Skeletal muscle satellite cell (primary cell): ENCODE results near the gene EXOC4.

ENCODE experiments used
- H3K27me3 ChIP-seq: 2 replicates; pipeline ENCODE4 v1.7.0; 2013; ENCODE audit warnings: low read length; ENCODE audit not compliant: control insufficient read depth, insufficient read depth
- H3K36me3 ChIP-seq: 2 replicates; pipeline ENCODE4 v1.7.0; 2013; ENCODE audit warnings: mild to moderate bottlenecking, control low read depth, low read length; ENCODE audit not compliant: insufficient read depth
- H3K4me1 ChIP-seq: 2 replicates; pipeline ENCODE4 v1.7.0; 2013; ENCODE audit warnings: low read length; ENCODE audit not compliant: control insufficient read depth, insufficient read depth
- H3K4me2 ChIP-seq: 2 replicates; pipeline ENCODE4 v1.7.0; 2013; ENCODE audit warnings: mild to moderate bottlenecking, low read length
- H3K4me3 ChIP-seq: 2 replicates; pipeline ENCODE4 v1.7.0; 2013; ENCODE audit warnings: low read length
- H3K9ac ChIP-seq: 2 replicates; pipeline ENCODE4 v1.7.0; 2013; ENCODE audit warnings: mild to moderate bottlenecking, low read depth, low read length, moderate library complexity
- H3K9me3 ChIP-seq: replicated peaks from 2 replicates; pipeline ENCODE4 v1.7.0; 2013; ENCODE audit warnings: mild to moderate bottlenecking, control low read depth, low read length

The EXOC4 gene

GRCh38 chr7:133542209-133542780 lies 289.4 kb downstream of the EXOC4 start:
- Histone ChIP-seq H3K9me3 (no peaks in the 10 kb centered on the region), H3K36me3 (no peaks in the 10 kb centered on the region), H3K4me3 (no peak overlapping the region), H3K27me3 (no peaks in the 10 kb centered on the region), H3K9ac (no peak overlapping the region), H3K4me2 (no peak overlapping the region), H3K4me1 (no peaks in the 10 kb centered on the region)

GRCh38 chr7:133543657-133544056 lies 290.8 kb downstream of the EXOC4 start:
- Histone ChIP-seq H3K4me1 (no peaks in the 10 kb centered on the region), H3K4me2 (no peak overlapping the region), H3K9me3 (no peaks in the 10 kb centered on the region), H3K27me3 (no peaks in the 10 kb centered on the region), H3K9ac (no peak overlapping the region), H3K4me3 (no peak overlapping the region), H3K36me3 (no peaks in the 10 kb centered on the region)

- no peak overlapping the region for H3K4me3 ChIP-seq
- no peak overlapping the region for H3K9ac ChIP-seq
- no peaks in the 10 kb centered on the region for H3K27me3 ChIP-seq
- no peaks in the 10 kb centered on the region for H3K36me3 ChIP-seq
- no peaks in the 10 kb centered on the region for H3K9me3 ChIP-seq
- no peak overlapping the region for H3K4me2 ChIP-seq
- H3K4me1 ChIP-seq: no peaks in the 10 kb centered on the region
Measured at GRCh38 chr7:133545618-133546017, 292.7 kb downstream of the EXOC4 start.

DNA sequence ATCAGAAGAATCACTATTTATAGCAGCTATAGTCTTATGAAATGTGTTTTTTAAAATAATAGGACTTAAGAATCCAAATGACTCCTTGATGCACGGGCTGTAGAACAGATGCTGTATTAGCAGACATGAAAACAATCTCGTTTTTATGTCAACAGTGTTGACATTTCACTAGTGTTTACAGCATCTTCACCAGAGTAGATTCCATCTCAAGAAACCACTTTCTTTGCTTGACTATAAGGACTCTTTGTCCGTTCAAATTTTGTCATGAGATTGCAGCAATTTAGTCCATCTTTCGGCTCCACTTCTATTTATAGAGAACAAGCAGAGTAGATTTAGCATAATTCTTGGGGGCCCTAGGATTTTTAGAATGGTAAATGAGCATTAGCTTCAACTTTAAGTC lies 295.1 kb downstream of the EXOC4 start:
- H3K27me3 ChIP-seq: no peaks in the 10 kb centered on the region
- H3K9me3 ChIP-seq: no peaks in the 10 kb centered on the region
- H3K4me2 ChIP-seq: no peak overlapping the region
- no peak overlapping the region for H3K4me3 ChIP-seq
- no peak overlapping the region for H3K9ac ChIP-seq
- no peaks in the 10 kb centered on the region for H3K36me3 ChIP-seq
- peaks cover 5% of the 10 kb centered on the region for H3K4me1 ChIP-seq

- peaks cover 5% of the 10 kb centered on the region for H3K4me1 ChIP-seq
- no peaks in the 10 kb centered on the region for H3K36me3 ChIP-seq
Measured at GRCh38 chr7:133549633-133550032, 296.8 kb downstream of the EXOC4 start.

GRCh38 chr7:133550145-133550544 lies 297.3 kb downstream of the EXOC4 start:
- no peak overlapping the region for H3K4me2 ChIP-seq
- no peaks in the 10 kb centered on the region for H3K36me3 ChIP-seq
- no peak overlapping the region for H3K9ac ChIP-seq
- no peaks in the 10 kb centered on the region for H3K9me3 ChIP-seq
- H3K4me3 ChIP-seq: no peak overlapping the region
- H3K4me1 ChIP-seq: peaks cover 5% of the 10 kb centered on the region
- H3K27me3 ChIP-seq: no peaks in the 10 kb centered on the region

More at GRCh38 chr7:133549633-133550032, 296.8 kb downstream of the EXOC4 start:
- H3K9ac ChIP-seq: no peak overlapping the region
- H3K4me2 ChIP-seq: no peak overlapping the region
- no peak overlapping the region for H3K4me3 ChIP-seq
- no peaks in the 10 kb centered on the region for H3K9me3 ChIP-seq
- no peaks in the 10 kb centered on the region for H3K27me3 ChIP-seq

DNA sequence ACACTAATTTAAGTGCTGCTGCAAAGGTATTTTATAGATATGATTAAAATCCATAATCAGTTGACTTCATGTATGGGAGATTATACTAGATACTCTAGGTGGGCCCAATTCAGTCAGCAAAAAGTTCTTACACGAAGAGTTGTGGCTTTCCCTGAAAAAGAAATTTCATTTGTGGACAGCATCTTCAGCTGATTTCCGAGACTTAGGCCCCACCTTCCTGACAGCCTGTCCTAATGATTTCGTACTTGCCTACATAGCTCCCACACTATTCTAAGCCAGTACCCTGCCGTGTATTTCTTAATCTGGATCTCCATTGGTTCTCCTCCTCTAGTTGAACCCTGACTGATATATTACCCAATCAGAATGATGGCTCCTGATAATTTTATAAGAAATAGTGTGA lies 297.9 kb downstream of the EXOC4 start:
- H3K9me3 ChIP-seq: no peaks in the 10 kb centered on the region
- H3K27me3 ChIP-seq: no peaks in the 10 kb centered on the region
- H3K9ac ChIP-seq: no peak overlapping the region
- H3K36me3 ChIP-seq: no peaks in the 10 kb centered on the region
- H3K4me1 ChIP-seq: peaks cover 5% of the 10 kb centered on the region
- no peak overlapping the region for H3K4me3 ChIP-seq
- H3K4me2 ChIP-seq: no peak overlapping the region

DNA sequence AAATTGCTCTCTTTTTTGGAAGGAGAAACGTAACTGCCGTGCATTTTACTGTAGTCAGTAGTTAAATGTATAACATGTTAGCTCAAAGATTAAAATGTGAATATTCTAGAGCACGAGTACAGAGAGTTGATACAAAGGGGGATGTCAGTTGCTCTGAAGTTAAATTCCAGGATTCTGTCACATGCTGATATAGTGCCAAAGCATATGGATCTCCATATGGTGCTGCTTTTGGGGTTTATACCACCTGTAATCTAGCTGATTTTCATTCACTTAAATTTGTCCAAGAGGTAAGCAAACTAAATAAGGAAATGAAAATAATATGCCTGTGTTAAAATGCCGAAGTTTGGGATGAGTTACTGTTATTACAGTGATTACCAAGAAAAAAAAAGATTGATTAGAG lies 298.6 kb downstream of the EXOC4 start:
- Histone ChIP-seq H3K4me2 (no peak overlapping the region), H3K4me3 (no peak overlapping the region), H3K4me1 (peaks cover 5% of the 10 kb centered on the region), H3K36me3 (no peaks in the 10 kb centered on the region), H3K9ac (no peak overlapping the region), H3K27me3 (no peaks in the 10 kb centered on the region), H3K9me3 (no peaks in the 10 kb centered on the region)

DNA sequence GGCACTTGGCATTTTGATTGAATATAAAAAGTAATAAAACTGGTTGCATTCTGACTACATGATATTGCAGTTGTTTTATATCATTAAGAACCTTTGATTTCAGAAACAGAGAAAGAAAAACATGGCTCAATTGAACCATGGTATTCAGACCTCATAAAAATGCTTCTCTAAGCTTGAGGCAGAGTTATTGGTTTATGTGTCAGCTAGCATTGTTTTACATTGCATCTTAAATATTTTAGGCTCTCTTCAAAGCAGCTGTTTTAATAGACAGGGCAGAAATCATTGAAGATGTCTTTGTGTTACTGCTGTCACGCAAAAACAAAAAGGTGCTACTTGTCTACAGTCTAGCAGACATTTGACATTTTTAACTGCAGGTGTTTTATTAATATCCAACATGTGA lies 299.2 kb downstream of the EXOC4 start:
- no peak overlapping the region for H3K4me3 ChIP-seq
- no peaks in the 10 kb centered on the region for H3K36me3 ChIP-seq
- H3K27me3 ChIP-seq: no peaks in the 10 kb centered on the region
- no peak overlapping the region for H3K9ac ChIP-seq
- no peaks in the 10 kb centered on the region for H3K9me3 ChIP-seq
- peaks cover 5% of the 10 kb centered on the region for H3K4me1 ChIP-seq
- no peak overlapping the region for H3K4me2 ChIP-seq

DNA sequence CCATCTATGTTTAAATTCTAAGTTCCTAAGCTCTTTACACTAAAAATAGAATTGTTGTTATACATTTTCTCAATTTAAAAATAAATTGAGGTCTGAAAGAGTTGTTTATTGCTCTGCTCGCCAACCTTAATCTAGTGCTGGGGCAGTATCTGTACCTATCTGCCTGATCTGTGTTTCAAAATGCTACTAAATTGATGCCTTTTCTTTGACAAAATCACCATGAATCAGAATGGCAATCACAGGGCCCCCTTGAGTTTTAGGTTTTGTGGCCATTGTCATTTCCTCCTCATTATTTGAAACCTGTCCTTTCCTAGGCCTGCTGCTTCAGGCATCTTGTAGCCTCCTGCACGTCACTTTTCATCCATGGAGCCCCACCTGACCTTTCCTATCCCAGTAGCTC lies 301.5 kb downstream of the EXOC4 start:
- Histone ChIP-seq H3K9ac (no peak overlapping the region), H3K9me3 (no peaks in the 10 kb centered on the region), H3K4me1 (peaks cover 5% of the 10 kb centered on the region), H3K27me3 (no peaks in the 10 kb centered on the region), H3K36me3 (no peaks in the 10 kb centered on the region), H3K4me3 (no peak overlapping the region), H3K4me2 (no peak overlapping the region)

GRCh38 chr7:133556048-133556447 lies 303.2 kb downstream of the EXOC4 start:
- Histone ChIP-seq H3K27me3 (no peaks in the 10 kb centered on the region), H3K9ac (no peak overlapping the region), H3K4me1 (peaks cover 5% of the 10 kb centered on the region), H3K36me3 (no peaks in the 10 kb centered on the region), H3K4me2 (no peak overlapping the region), H3K4me3 (no peak overlapping the region), H3K9me3 (no peaks in the 10 kb centered on the region)

DNA sequence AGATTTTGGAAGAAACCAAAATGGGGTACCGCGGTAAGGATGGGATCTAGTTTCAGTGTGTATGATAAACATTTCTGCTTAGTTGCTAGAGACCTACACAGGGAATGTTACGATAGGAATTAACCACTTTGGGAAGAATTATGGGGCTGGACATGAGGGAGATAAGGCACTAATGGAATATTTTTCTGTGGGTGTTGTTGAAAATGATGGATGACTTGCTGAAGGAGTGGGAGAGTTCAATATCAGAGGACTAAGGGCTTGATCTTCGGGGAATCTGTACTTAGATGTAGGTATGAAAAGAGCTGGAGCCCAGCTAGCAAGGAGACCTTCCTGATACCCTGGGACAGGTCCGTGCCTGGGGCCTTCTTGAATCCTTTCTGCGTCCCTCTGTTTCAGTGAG lies 303.7 kb downstream of the EXOC4 start:
- Histone ChIP-seq H3K4me1 (peaks cover 5% of the 10 kb centered on the region), H3K9ac (no peak overlapping the region), H3K4me3 (no peak overlapping the region), H3K4me2 (no peak overlapping the region), H3K36me3 (no peaks in the 10 kb centered on the region), H3K9me3 (no peaks in the 10 kb centered on the region), H3K27me3 (no peaks in the 10 kb centered on the region)
